ENCODE data around the gene FAM83G.
"Not testable (repeated sequence)": the region's sequence is repeated elsewhere in the genome, so short reads cannot be mapped to it uniquely, and the experiment has no call there.

Gene FAM83G

GRCh38 chr17:18966831-18967624 is 37.5 kb downstream of the FAM83G start:
- no peak for DNase-seq

GRCh38 chr17:18965530-18966236 is 38.9 kb downstream of the FAM83G start:
- no peak for DNase-seq

GRCh38 chr17:18964550-18964949 is 40.0 kb downstream of the FAM83G start:
- no peak for DNase-seq

- DNase-seq, result no peak
Observed at GRCh38 chr17:18964018-18964351, 40.6 kb downstream of the FAM83G start.

GRCh38 chr17:18963126-18964017 is 41.2 kb downstream of the FAM83G start:
- no peak for DNase-seq

GRCh38 chr17:18962494-18962815 is 42.1 kb downstream of the FAM83G start:
- DNase-seq, result no peak

GRCh38 chr17:18961634-18962493 is 42.7 kb downstream of the FAM83G start:
- no peak for DNase-seq

GRCh38 chr17:18960803-18961511 is 43.6 kb downstream of the FAM83G start:
- DNase-seq, result no peak

DNA sequence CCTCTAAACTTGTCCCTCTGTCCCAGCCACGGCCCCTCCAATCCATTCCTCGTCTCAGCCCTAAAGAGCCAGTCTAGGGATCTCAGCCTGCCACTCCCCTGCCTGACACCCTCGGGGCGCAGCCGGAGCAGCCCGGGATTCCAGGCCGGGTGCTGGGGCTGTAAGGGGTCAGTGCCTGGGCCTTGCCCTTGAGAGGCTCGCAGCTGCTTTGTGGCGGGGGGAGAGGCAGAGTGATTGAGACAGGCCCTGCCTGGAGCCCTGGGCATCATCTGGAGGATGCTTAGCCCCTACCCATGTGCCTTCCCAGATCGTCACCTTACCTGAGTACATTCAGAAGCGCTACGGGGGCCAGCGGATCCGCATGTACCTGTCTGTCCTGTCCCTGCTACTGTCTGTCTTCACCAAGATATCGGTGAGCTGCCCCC is 44.3 kb downstream of the FAM83G start:
- DNase-seq, result no peak

DNA sequence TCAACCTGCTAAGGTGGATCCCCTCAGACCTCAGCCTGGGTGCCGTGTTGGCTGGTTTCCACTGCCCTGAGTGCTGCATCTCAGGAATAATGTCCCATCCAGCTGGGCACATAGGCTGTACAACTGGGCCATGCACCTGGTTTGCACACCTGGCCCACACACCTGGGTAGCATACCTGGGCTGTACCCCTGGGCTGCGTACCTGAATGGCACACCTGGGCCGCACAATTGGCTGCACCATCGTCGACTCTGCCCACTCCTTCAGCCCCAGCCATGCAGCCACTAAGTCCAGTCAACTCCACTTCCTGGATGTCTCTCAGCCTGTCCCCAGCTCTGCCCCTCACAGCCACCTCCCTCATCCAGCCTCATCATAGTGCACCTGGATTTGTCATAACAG is 44.7 kb downstream of the FAM83G start:
- no peak for DNase-seq

- DNase-seq, result no peak
Observed at GRCh38 chr17:18959071-18959844, 45.3 kb downstream of the FAM83G start.

- no peak for DNase-seq
Observed at GRCh38 chr17:18958611-18959010, 46.0 kb downstream of the FAM83G start.

DNA sequence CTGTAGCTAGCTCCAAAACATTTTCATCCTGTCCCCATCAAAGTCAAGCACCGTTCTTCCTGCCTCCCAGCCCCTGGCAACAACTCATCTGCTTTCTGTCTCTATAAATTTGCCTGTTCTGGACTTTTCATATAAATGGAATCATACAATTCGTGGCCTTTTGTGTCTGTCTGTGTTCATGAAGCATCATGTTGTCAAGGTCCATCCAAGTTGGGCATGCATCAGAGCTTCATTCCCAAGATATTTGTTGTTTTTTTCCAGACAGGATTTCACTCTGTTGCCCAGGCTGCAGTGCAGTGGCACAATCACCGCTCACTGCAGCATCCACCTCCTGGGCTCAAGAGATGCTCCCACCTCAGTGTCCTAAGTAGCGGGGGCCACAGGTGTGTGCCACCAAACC is 46.7 kb downstream of the FAM83G start:
- DNase-seq, result no peak

DNA sequence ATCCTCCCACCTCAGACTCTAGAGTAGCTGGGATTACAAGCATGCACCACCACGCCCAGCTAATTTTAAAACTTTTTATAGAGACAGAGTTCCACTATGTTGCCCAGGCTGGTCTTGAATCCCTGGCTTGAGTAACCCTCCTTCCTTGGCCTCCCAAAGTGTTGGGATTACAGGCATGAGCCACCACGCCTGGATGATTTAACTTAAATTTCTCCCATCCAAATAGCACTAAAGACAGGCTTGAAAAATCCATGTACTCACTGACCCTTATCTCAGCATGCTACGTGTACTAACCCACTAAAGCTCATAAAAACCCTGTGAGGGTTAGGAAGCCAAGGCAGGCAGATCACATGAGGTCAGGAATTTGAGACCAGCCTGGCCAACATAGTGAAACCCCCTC is 48.0 kb downstream of the FAM83G start:
- no peak for DNase-seq

GRCh38 chr17:18956021-18956420 is 48.5 kb downstream of the FAM83G start:
- DNase-seq, result not testable (repeated sequence)

- no peak for DNase-seq
Observed at GRCh38 chr17:18955009-18955408, 49.6 kb downstream of the FAM83G start.

DNA sequence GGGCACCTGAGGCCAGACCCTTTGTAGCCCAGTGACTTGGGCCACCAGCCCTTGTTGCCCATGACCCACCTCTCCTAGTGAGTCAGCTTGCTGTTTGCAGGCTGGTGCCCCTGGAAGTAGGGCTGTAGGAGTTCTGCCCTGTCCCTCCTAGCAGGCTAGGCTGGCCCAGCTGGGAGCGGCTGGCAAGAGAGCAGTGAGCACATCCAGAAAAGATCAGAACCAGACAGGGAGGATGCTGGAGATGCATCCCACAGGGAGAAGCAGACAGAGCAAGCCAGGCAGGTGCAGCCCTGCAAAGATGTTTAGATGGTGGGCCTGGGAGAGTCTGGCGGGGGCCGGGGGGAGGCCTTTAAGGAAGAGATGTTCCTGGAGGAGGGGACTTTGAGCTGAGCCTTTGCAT is 50.2 kb downstream of the FAM83G start:
- no peak for DNase-seq

- DNase-seq, result no peak
Observed at GRCh38 chr17:18953231-18953728, 51.3 kb downstream of the FAM83G start.

GRCh38 chr17:18951941-18952842 is 52.4 kb downstream of the FAM83G start, which contains the start of gene SLC5A10:
Gene SLC5A10 (plus strand): TSS chr17:18952165. CDS start chr17:18952206, 41 bp downstream.
- DNase-seq, result no peak
